NB4 (cell line): ENCODE data around the gene AVL9.
"Not testable (repeated sequence)": the region's sequence is repeated elsewhere in the genome, so short reads cannot be mapped to it uniquely, and the experiment has no call there.

Source experiments
- CTCF ChIP-seq: IDR thresholded peaks from one replicate; pipeline ENCODE4 v1.5.1; 2012; ENCODE audit warnings: low read depth, low read length
- MAX ChIP-seq: IDR thresholded peaks from 2 replicates; pipeline ENCODE4 v1.6.1; 2011; ENCODE audit warnings: low read depth, low read length
- POLR2A ChIP-seq: IDR thresholded peaks from 2 replicates; pipeline ENCODE4 v1.6.1; 2011; ENCODE audit warnings: mild to moderate bottlenecking; ENCODE audit not compliant: insufficient read length; ENCODE audit errors: extremely low read depth

DNA sequence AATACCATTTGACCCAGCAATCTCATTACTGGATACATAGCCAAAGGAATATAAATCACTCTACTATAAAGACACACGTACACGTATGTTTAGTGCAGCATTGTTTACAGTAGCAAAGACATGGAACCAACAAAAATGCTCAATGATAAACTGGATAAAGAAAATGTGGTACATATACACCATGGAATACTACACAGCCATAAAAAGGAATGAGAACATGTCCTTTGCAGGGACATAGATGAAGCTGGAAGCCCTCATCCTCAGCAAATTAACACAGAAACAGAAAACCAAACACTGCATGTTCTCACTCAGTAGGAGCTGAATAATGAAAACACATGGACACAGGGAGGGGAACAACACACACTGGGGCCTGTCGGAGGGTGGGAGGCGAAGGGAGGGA is 105.9 kb downstream of the AVL9 start:
- TF ChIP-seq CTCF, POLR2A, MAX: not testable (repeated sequence)
